GM18520 (cell line): ENCODE measurements around the gene ROR2.
"Not testable (repeated sequence)": the region's sequence is repeated elsewhere in the genome, so short reads cannot be mapped to it uniquely, and the experiment has no call there.

Experiments
- ATAC-seq: cut with Tn5 transposase; IDR thresholded peaks from one replicate; pipeline ENCODE4 v1.9.1; 2021; ENCODE audit not compliant: unreplicated experiment

ROR2 gene

DNA sequence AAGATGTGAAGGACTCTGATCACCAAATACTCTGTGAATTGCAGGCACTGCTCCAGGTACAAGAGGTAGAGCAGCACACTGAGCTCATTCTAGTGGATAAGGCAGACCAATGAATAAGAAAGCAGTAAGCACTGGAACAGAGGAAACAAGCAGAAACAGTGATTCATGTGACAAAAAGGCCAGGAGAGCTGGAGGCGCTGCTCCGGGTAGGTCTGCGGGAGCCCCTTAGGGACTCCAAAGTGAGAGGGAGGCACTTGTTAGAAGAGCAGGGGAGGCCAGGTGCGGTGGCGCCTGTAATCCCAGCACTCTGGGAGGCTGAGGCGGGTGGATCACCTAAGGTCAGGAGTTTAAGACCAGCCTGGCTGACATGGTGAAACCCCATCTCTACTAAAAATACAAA, 294.8 kb downstream of the ROR2 start:
- ATAC-seq = no peak

- ATAC-seq = no peak
These were observed 295.5 kb downstream of the ROR2 start for GRCh38 chr9:91654527-91654926.

DNA sequence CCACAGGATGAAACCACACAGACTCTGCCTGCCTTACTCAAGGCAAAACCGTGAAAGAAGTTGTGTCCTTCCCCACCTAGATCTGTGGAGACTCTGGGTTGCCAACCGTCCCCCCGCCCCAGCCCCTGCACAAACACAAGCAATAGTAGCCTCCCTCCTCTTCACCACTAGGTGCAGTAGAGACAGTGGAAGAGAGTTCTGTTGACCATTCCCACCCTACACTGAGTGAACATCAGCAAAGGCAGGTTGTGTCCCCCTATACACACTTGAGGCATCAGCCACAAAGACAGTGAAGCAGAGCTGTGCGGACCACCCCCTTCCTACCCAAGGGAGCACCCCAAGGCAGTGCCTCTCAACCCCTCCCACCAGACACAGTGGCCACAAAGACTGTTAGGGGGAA, 302.7 kb downstream of the ROR2 start:
- ATAC-seq = no peak

GRCh38 chr9:91646702-91647101, 303.3 kb downstream of the ROR2 start:
- ATAC-seq = no peak

GRCh38 chr9:91644433-91644832, 305.6 kb downstream of the ROR2 start:
- ATAC-seq = no peak

- ATAC-seq = no peak
These were observed 306.4 kb downstream of the ROR2 start for GRCh38 chr9:91643481-91644077.

GRCh38 chr9:91642771-91643170, 307.3 kb downstream of the ROR2 start:
- no peak for ATAC-seq

- no peak for ATAC-seq
These were observed 309.6 kb downstream of the ROR2 start for GRCh38 chr9:91640428-91640827.

- no peak for ATAC-seq
These were observed 311.0 kb downstream of the ROR2 start for GRCh38 chr9:91639054-91639453.

- not testable (repeated sequence) for ATAC-seq
These were observed 315.2 kb downstream of the ROR2 start for GRCh38 chr9:91634832-91635231.

GRCh38 chr9:91629718-91630117, 320.3 kb downstream of the ROR2 start:
- no peak for ATAC-seq

DNA sequence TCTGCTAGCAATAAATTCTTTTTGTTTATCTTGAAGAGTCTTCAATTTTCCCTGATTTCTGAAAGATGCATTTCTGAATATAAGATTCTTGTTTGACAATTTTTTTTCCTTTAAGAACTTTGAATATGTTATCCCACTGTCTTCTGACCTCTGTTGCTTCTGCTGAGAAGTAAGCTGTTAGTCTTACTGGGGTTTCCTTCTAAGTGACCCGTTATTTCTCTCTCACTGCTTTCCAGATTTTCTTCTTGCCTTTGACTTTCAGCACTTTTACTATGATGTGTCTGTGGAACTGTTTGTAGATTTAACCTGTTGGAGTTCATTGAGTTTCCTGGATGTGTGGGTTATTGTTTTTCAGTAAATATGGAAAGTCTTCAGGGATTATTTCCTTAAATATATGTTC, 321.1 kb downstream of the ROR2 start:
- ATAC-seq = no peak

DNA sequence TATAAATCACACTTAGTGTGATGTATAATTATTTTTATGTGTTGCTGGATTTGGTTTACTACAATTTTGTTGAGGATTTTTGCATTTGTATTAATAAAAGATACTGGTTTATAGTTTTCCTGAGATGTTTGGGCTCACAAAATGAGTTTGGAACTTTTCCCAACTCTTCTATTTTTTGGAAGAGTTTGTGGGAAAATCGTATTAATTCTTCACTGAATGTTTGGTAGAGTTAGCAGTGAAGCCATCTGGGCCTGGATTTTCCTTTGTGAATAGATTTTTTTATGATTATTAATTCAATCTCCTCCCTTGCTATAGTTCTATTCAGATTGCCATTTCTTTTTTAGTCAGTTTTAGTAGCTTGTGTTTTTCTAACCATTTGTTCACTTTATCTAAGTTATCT, 324.7 kb downstream of the ROR2 start:
- no peak for ATAC-seq

DNA sequence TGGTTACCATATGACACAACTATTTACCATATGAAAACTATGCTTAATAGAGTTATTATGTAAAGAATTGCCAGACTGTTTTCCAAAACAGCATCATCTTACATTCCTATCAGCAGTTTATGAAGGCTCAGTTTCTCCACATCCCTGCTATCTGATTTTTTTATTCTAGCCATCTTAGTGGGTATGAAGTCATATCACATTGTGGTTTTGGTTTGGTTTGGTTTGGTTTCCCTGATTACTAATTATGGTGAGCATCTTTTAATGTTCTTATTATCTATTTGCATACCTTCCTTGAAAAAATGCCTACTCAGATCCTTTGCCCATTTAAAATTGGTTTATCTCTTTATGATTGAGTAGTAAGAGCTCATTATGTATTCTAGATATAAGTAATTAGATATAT, 327.0 kb downstream of the ROR2 start:
- ATAC-seq = no peak

GRCh38 chr9:91622121-91622520, 327.9 kb downstream of the ROR2 start:
- ATAC-seq = not testable (repeated sequence)

- ATAC-seq = not testable (repeated sequence)
These were observed 336.0 kb downstream of the ROR2 start for GRCh38 chr9:91614044-91614443.

- ATAC-seq = no peak
These were observed 338.4 kb downstream of the ROR2 start for GRCh38 chr9:91611582-91611981.

DNA sequence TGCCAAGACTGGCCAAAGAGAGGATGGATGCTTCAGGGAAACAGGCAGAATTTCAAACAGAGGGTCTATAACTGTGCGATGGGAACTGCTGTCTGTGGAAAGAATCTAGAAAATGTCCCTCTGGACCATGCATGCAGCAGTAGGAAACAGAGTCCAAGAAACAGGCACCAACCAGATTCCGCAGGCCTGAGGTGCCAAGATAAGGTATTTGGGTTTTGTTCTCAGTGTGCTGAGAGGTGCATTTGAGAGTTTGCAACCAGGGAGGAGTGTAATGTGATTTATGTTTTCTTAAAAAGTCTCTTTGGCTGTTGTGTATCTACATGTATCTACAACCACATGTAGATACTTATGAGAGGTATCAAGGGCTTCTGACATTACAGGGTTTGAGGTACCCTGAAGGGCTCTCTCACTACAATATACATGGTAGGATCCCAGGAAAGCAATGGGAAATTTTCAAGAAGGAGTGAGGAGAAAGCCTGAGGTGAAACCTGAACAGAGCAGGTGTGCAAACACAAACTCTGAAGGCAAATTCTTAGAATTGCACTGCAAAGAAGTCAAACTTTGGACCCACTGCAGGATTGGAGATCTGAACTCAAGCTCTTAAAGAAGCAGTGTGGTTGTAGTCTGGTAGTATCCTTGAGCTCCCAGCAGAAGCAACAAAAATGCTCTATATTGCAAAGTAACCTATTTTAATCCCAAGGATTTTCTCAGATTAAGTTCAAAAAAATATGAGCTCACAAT, 343.6 kb downstream of the ROR2 start:
- no peak for ATAC-seq

DNA sequence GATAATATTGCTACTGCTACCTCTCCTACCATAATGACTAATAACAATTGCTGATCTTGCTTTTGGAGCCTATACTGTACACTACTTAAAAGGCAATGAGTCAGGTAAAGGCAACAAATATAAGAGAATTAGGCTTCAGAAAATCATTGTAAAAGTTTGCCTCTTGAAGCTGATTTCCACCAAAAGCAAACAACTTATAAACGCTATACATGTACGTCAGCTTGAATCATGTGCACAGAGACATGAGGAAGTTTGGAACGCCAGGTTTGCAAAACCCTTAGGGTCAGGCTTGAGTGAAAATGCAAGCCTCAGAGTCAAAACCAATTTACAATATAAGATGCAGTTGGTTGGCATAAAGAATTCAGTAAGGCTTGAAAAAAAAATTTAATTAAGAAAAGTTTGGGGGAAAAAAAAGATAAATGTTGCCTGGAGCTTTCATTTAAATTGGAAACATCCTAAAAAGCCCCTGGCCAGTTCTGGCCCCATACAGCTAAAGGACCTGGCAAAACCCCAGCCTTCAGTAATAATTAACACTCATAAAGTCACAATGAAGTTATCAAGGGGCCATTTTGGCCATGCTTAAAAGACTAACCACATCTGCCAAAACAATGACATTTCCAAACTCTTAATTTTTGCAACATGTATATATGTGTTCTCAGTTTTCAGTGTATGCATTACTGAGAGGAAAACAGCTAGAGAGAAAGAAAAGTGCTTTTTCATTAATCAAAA, 345.4 kb downstream of the ROR2 start:
- no peak for ATAC-seq

DNA sequence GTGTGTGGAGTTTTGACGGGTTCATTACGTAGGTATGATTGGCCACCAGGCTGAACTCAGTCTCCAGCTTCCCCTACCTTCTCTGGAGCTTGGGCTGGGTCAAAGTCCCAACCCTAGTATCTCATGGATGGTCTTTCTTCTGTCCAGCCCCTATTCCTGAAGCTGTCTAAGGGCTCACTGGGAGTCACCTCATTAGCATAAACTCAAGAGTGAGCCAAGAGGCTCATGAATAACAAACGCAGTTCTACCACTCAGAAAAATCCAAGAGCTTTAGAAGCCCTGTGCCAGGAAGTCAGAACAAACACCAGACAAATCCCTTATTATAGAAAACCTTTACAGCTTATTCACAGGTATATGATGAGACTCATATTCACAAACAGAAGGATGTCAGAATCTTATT, 346.1 kb downstream of the ROR2 start:
- no peak for ATAC-seq

DNA sequence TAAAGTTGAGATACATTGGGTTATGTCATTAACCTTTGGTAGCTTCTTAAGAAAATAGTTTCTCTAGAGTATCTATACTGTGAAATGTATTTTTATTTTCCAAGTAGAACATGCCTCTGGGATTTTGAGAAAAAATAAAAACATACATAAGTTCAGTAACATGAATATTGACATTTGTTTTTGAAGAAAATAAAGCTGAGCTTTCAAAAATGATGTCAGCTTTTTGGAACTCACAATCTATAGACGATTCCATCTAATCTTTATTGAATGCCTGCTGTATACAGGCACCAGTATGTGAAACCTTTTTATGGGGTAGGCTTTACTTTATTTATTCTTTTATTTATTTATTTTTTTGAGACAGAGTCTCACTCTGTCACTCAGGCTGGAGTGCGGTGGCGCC, 350.5 kb downstream of the ROR2 start:
- no peak for ATAC-seq

DNA sequence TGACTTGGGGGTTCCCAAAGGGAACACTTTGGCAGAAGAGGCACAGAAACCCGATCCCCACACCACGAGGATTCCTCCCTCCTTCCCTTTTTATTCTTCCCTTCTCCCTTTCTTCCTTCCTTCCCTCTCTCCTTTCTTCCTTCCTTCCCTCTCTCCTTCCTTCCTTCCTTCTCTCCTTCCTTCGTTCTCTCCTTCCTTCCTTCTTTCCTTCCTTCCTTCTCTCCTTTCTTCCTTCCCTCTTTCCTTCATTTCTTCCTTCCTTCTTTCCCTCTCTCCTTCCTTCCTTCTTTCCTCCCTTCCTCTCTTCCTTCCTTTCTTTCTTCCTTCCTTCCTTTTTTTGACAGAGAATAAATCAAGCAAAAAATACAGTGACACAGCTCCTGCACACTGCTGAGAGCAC, 358.4 kb downstream of the ROR2 start:
- ATAC-seq = no peak
